ENCODE data around the gene NAA35.
"Not testable (repeated sequence)": the region's sequence is repeated elsewhere in the genome, so short reads cannot be mapped to it uniquely, and the experiment has no call there.

Gene NAA35

GRCh38 chr9:86027767-86028166, 86.8 kb downstream of the NAA35 start:
- no peak for DNase-seq (ENCODE audit: low read depth, low spot score)

- DNase-seq (ENCODE audit: low read depth, low spot score), result no peak
These were observed 94.2 kb downstream of the NAA35 start for GRCh38 chr9:86034863-86035734.

- DNase-seq (ENCODE audit: low read depth, low spot score), result no peak
These were observed 95.0 kb downstream of the NAA35 start for GRCh38 chr9:86035827-86036440.

- no peak for DNase-seq (ENCODE audit: low read depth, low spot score)
These were observed 95.6 kb downstream of the NAA35 start for GRCh38 chr9:86036555-86036954.

GRCh38 chr9:86039991-86040860, 99.3 kb downstream of the NAA35 start:
- DNase-seq (ENCODE audit: low read depth, low spot score), result no peak

DNA sequence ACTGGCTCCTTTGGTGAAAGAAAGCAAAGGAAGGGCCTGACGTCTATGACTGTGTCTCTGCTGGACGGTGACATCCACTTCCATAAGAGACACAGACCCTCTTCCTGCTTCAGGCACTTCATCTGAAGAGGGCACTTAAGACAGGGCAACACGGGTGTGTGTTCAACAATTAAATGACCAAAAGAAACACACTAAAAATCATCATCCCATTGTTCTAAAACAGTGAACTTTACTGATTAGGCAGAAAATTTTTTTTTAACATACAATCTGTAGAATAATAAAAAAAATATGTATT, 99.9 kb downstream of the NAA35 start:
- DNase-seq (ENCODE audit: low read depth, low spot score), result no peak

- DNase-seq (ENCODE audit: low read depth, low spot score), result no peak
These were observed 100.4 kb downstream of the NAA35 start for GRCh38 chr9:86041311-86041741.

DNA sequence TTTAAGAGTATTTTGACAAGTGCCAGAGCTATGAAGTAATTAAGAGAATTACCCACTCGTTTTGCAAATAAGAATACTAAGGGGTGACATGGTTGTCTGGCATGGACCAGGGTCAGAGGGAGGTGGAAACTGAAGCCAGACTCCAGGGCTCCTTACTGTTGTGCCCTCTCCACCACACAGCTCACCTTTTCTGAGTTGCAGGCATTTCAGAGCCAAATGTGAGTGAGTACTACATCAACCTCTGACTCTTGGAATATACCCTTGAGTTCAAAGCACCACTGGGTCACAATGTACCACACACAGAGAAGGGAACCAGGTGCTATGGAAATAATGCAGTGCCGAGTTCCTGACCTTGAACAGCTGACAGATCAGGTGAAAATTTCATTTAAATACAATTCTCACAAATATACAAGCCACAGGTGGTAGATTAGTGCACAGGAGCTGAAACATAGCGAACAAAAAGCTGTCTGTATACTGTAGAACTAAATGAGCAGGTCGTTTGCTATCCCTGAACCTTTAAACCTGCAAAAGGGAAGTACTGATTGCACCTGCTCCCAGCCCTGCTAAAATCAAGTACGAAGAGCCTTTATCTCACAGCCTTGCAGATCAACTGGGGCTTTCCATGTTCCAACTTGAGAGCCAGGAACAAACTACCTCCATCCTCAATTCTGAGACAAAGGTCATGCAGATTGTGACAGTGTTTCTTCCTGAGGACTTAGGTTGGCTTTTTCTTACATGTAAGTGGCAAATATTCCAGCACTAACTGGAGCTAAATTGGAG, 101.4 kb downstream of the NAA35 start:
- DNase-seq (ENCODE audit: low read depth, low spot score), result no peak

DNA sequence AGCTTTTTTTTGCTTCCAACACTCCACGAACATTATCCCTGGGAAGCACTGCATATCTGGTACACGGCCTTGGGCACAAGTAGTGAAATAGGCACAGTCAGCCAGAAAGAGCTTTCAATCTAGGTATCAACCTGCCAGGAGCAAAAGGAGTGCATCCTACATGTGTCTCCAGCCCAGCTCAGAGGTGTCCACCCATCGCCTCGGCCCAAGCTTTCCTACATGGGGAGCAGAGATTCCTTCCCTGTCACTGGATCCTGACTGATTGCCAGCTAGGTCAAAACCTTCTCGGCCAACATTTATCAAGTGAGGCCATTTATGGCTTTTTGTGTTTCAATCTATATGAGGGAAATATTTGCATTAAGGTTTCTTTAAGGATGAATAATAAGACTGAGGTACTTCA, 102.6 kb downstream of the NAA35 start:
- no peak for DNase-seq (ENCODE audit: low read depth, low spot score)

GRCh38 chr9:86043999-86044398, 103.1 kb downstream of the NAA35 start:
- DNase-seq (ENCODE audit: low read depth, low spot score), result no peak

- no peak for DNase-seq (ENCODE audit: low read depth, low spot score)
These were observed 104.7 kb downstream of the NAA35 start for GRCh38 chr9:86045654-86046053.

DNA sequence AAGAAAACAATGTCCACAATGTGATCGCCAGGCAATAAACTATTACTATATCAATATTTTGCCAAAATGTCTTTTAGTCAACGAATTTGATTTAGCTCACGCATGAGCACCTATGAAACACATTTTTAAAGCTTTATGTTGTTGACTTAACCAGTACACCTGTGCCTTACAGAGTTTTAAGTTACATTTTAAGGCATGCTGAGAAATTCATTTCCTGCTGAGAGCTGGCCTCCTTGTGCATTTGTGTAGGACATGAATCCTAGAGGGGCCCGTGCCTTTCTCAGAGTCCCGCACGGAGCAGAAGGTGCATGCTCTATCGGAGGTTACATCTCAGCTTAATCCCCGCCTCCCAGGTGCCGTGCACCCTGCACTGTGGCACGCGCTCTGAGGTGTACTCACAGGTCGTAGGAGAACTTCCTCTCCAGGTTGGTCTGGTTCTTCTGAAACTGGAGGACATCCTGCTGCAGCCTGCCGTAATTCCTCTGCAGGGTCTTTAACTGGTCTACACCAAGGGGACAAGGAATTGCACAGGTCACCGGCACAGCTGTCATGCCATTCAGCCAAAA, 105.2 kb downstream of the NAA35 start:
- no peak for DNase-seq (ENCODE audit: low read depth, low spot score)

DNA sequence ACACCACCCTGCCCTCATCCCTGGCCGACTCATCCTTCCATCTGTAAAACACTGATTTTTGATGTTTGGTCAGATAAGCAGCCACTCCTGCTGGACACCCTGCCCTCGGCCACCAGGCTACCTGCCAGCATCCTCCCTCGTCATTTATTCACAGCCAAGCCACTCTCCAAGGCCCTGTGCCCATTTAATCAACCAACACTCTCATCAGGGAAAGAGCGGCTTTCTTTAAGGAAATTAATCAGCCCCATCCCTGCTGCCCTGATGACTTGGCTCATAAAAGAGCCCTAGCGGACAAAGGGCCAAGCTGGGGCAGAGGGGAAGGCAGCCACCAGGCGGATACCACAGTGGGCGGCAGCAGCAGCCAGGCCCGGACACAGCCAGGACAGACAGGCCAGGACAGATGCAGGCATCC, 106.0 kb downstream of the NAA35 start:
- no peak for DNase-seq (ENCODE audit: low read depth, low spot score)

DNA sequence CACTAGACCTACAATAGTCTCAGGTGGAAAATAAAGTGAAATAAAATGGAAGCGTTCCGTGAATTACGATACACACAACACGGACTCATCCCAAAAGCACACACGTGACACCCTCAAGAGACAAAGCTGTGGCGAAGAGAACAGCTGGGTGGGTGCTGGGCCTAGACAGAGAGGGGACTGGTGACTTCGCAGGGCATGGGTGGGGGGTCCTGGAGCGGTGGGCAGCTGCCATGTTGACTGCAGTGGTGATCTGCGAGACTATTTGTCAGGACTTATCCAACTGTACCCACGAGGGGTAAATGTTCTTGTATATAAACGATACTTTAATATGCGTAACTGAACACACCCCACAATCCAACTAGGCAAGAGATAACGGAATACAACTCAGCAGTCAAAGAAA, 106.4 kb downstream of the NAA35 start:
- DNase-seq (ENCODE audit: low read depth, low spot score), result no peak

- DNase-seq (ENCODE audit: low read depth, low spot score), result not testable (repeated sequence)
These were observed 107.2 kb downstream of the NAA35 start for GRCh38 chr9:86048018-86048742.

- DNase-seq (ENCODE audit: low read depth, low spot score), result no peak
These were observed 111.9 kb downstream of the NAA35 start for GRCh38 chr9:86052556-86053468.

- no peak for DNase-seq (ENCODE audit: low read depth, low spot score)
These were observed 113.7 kb downstream of the NAA35 start for GRCh38 chr9:86054695-86055094.

GRCh38 chr9:86057491-86057890, 116.5 kb downstream of the NAA35 start:
- DNase-seq (ENCODE audit: low read depth, low spot score), result no peak

- DNase-seq (ENCODE audit: low read depth, low spot score), result no peak
These were observed 121.2 kb downstream of the NAA35 start for GRCh38 chr9:86061972-86062739.
